Fibroblast of villous mesenchyme (primary cell): ENCODE measurements around the gene ZNF292. TPM values are rescaled to one million over a fixed set of nuclear protein-coding genes. Genes with fewer than 3 reads are reported as not detected.
"Not testable (repeated sequence)": the region's sequence is repeated elsewhere in the genome, so short reads cannot be mapped to it uniquely, and the experiment has no call there.

Experiments used
- DNase-seq: peaks from one replicate; pipeline ENCODE4 v3.0.0-alpha.2; 2010; ENCODE audit warnings: low read depth
- H3K4me3 ChIP-seq: 2 replicates; pipeline ENCODE4 v1.5.1; 2011; ENCODE audit warnings: low read depth, mild to moderate bottlenecking, low read length
- CTCF ChIP-seq: IDR thresholded peaks from 2 replicates; pipeline ENCODE4 v1.5.1; 2012; ENCODE audit warnings: low read depth, mild to moderate bottlenecking, low read length; ENCODE audit not compliant: insufficient read depth
- total RNA-seq: library from RNA; depleted of rRNA; stranded (reverse); fragments of >200 nt; gene quantifications from 2 replicates; pipeline ENCODE4 v1.2.3, GENCODE V29; 2012

The ZNF292 gene
- total RNA-seq, 1 donor, result 32.8 TPM

GRCh38 chr6:87184762-87185250 lies 29.4 kb downstream of the ZNF292 start:
- no peak overlapping the region for H3K4me3 ChIP-seq
- no peak for TF ChIP-seq CTCF
- no peak for DNase-seq

DNA sequence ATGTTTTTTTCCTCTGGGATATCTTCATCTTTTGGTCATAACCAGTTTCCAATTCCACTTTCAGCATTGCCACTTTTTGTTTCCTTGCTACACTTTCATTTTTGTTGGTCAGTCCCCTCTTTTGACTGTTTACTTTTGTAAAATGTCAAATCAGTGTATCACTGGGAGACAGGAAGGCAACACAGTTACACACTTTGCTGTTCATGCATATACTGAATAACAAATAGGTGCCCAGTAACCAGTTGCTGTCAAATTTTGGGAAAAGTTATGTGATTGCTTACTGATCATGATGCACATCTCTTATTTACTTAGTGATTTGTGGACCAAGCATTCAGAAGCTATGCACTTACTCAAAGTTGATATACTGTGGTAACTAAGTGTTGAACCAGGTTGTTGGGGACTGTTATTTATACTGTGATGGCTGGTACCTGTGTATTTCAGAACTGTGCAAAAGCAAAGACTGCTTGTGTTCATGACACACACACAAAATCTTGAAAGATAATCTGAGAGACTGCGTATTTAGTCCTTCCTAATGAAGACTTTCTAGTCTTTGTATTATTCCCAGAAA lies 41.0 kb downstream of the ZNF292 start:
- DNase-seq, result no peak
- no peak overlapping the region for H3K4me3 ChIP-seq
- TF ChIP-seq CTCF, result no peak

DNA sequence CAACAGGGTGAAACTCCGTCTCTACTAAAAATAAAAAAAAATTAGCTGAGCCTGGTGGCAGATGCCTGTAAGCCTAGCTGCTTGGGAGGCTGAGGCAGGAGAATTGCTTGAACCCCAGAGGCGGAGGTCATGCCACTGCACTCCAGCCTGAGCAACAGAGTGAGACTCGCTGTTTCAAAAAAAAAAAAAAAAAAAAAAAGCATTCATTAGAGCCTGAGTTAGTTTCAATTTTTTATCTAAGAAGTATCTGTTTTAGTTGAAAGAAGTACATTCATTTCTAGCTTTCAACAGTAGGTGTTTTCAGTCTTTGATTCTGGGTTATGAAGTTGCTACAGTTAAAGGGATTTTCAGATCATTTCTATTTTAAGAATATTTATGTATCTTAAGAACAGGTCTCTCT lies 42.2 kb downstream of the ZNF292 start:
- no peak overlapping the region for H3K4me3 ChIP-seq
- TF ChIP-seq CTCF, result no peak
- DNase-seq, result no peak

- H3K4me3 ChIP-seq, result not testable (repeated sequence)
- peak; percentile 29 for DNase-seq
Observed at GRCh38 chr6:87198022-87198810, 42.9 kb downstream of the ZNF292 start.

- no peak for TF ChIP-seq CTCF
- no peak for DNase-seq
- H3K4me3 ChIP-seq, result no peak overlapping the region
Observed at GRCh38 chr6:87199787-87200186, 44.4 kb downstream of the ZNF292 start.

DNA sequence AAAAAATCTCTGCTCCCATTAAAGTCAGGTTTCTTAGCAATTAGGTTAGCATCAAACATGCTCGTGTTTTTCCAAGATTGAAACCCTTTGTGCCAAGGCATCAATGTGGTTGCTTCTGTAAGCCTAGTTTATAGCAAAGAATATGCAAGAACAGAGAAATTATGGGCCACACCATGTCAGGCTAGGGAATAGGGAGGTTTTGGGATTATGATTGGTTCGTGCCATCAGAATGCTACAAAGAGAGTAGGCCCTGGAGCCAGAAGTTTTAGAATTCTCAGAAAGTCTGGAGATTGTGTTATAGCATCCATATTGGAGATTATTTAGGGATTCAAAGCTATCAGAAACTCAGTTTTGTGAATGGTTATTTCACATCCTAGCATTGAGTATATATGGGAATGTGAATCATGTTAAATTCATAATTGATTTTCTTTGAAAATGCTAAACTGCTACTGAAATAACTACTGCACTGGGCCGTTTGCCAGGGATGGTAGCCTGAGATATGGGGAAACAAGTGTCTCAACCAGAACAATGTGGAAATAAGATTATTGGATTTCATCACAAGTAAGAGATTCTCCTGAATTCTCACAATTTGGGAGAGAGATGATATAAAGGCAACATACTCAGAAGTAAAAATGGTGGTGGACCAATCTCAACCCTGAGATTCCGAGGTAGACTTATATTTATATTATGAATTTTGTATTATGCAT lies 45.3 kb downstream of the ZNF292 start:
- TF ChIP-seq CTCF, result no peak
- no peak overlapping the region for H3K4me3 ChIP-seq
- peak; percentile 55 for DNase-seq

GRCh38 chr6:87203448-87204023 lies 48.2 kb downstream of the ZNF292 start:
- no peak for DNase-seq
- no peak for TF ChIP-seq CTCF
- no peak overlapping the region for H3K4me3 ChIP-seq
